Measurements from ENCODE around the gene CDH20.

DNA sequence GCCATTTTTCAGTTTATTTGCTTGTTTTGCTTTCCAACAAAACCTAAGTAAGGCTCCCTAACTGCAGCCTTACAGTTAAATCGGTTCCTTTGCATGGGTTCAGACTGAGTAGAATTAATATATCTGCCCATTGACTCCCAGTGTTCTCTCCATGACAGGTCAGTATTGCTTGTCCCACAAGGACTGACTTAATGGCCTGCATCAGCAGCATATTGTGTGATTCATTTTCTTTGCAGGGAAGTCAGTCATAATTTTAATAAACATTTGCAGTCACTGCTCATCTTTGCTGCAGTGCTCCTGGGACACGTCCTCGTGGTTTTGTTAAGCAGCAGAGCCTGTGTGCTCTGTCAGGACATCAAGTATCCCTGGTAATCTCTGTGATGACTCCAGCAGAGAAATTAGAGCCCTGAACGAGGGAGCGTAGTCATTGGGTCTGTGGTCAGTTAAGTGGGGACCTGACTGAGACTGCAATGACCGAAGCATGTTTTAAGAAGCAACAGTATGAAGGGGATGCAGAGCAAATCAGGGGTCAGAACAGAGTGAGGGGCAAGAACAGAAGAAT is 93.3 kb downstream of the CDH20 start:
- TF ChIP-seq, protein P1, sequence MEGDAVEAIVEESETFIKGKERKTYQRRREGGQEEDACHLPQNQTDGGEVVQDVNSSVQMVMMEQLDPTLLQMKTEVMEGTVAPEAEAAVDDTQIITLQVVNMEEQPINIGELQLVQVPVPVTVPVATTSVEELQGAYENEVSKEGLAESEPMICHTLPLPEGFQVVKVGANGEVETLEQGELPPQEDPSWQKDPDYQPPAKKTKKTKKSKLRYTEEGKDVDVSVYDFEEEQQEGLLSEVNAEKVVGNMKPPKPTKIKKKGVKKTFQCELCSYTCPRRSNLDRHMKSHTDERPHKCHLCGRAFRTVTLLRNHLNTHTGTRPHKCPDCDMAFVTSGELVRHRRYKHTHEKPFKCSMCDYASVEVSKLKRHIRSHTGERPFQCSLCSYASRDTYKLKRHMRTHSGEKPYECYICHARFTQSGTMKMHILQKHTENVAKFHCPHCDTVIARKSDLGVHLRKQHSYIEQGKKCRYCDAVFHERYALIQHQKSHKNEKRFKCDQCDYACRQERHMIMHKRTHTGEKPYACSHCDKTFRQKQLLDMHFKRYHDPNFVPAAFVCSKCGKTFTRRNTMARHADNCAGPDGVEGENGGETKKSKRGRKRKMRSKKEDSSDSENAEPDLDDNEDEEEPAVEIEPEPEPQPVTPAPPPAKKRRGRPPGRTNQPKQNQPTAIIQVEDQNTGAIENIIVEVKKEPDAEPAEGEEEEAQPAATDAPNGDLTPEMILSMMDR (IDR thresholded peaks at IDR 0.05): no peak
- TF ChIP-seq ESRRA (IDR thresholded peaks at IDR 0.05; ENCODE audit: borderline replicate concordance, low read length): no peak

All from A549 (cell line).